Stimulated activated CD8-positive, alpha-beta memory T cell treated with anti-CD3 and anti-CD28 coated beads, Interleukin-15, amount 100 ng/mL, for 48 hours (primary cell): Measurements from ENCODE around the gene BBOX1.
"Not testable (repeated sequence)": the region's sequence is repeated elsewhere in the genome, so short reads cannot be mapped to it uniquely, and the experiment has no call there.

Experiments
- DNase-seq, 2 donors: peaks; one replicate each; pipeline ENCODE4 v3.0.0-alpha.2; 2020; ENCODE audit warnings: low read depth in 2 of 2

Gene BBOX1

GRCh38 chr11:27040302-27041115 is at the start of gene BBOX1:
TSS of gene BBOX1 (plus strand) at chr11:27040815. CDS start at chr11:27055431, 14,616 bp downstream.
- no peak for DNase-seq

GRCh38 chr11:26992031-26992541 is 48.5 kb upstream of the BBOX1 start:
- no peak for DNase-seq

GRCh38 chr11:26993965-26994457 is 46.6 kb upstream of the BBOX1 start, which contains the start of gene FIBIN:
TSS of gene FIBIN (plus strand) at chr11:26994112. CDS start at chr11:26994527, 415 bp downstream.
- DNase-seq, result no peak

GRCh38 chr11:26994631-26995095 is 46.0 kb upstream of the BBOX1 start:
- DNase-seq, result no peak

GRCh38 chr11:26995701-26996460 is 44.7 kb upstream of the BBOX1 start:
- DNase-seq, result no peak

GRCh38 chr11:26997378-26997777 is 43.2 kb upstream of the BBOX1 start:
- DNase-seq, result no peak

GRCh38 chr11:27001136-27001730 is 39.4 kb upstream of the BBOX1 start:
- DNase-seq, result not testable (repeated sequence)

- no peak for DNase-seq
These were observed 38.2 kb upstream of the BBOX1 start for GRCh38 chr11:27002431-27002830.

GRCh38 chr11:27002838-27003237 is 37.8 kb upstream of the BBOX1 start:
- DNase-seq, result no peak

- no peak for DNase-seq
These were observed 36.5 kb upstream of the BBOX1 start for GRCh38 chr11:27004103-27004502.

- DNase-seq, result no peak
These were observed 31.6 kb upstream of the BBOX1 start for GRCh38 chr11:27008811-27009535.

- no peak for DNase-seq
These were observed 28.9 kb upstream of the BBOX1 start for GRCh38 chr11:27011560-27012233.

GRCh38 chr11:27012234-27012921 is 28.2 kb upstream of the BBOX1 start:
- no peak for DNase-seq

- DNase-seq, result no peak
These were observed 26.7 kb upstream of the BBOX1 start for GRCh38 chr11:27013781-27014361.

- no peak for DNase-seq
These were observed 21.6 kb upstream of the BBOX1 start for GRCh38 chr11:27018902-27019529.

GRCh38 chr11:27020751-27021150 is 19.9 kb upstream of the BBOX1 start:
- DNase-seq, result no peak

GRCh38 chr11:27022659-27023251 is 17.9 kb upstream of the BBOX1 start:
- DNase-seq, result no peak

- no peak for DNase-seq
These were observed 15.8 kb upstream of the BBOX1 start for GRCh38 chr11:27024865-27025264.
